Measurements from ENCODE around the gene CLK2. TPM values are rescaled to one million over a fixed set of nuclear protein-coding genes. Genes with fewer than 3 reads are reported as not detected.

CLK2 gene
- total and polyA plus RNA-seq, 2 of the 13 experiments (the other 11 are each of a cell fraction or from before 2014, with no cell fraction given): 20.1 to 73.5 TPM

- TF ChIP-seq ZNF333 (CRISPR knock-in tag; IDR thresholded peaks at IDR 0.05; ENCODE audit: borderline replicate concordance): no peak
- peak; percentile 75 for TF ChIP-seq GABPB1 (CRISPR knock-in tag; IDR thresholded peaks at IDR 0.05)
- TF ChIP-seq HNRNPK (IDR thresholded peaks at IDR 0.05; ENCODE audit: low read depth, low read length, poor library complexity, severe bottlenecking): no peak
- peak; percentile 52; the same call in 1 of the 2 replicates for TF ChIP-seq MXD3 (CRISPR knock-in tag; IDR thresholded peaks at IDR 0.05)
- TF ChIP-seq SOX13 (IDR thresholded peaks at IDR 0.05): no peak
- TF ChIP-seq SOX13 (CRISPR knock-in tag; conservative IDR thresholded peaks at IDR 0.05 in 1 of 2, IDR thresholded peaks at IDR 0.05 in 1 of 2): no peak
- TF ChIP-seq ZNF616 (CRISPR knock-in tag; IDR thresholded peaks at IDR 0.05; ENCODE audit: low read depth): no peak
- no peak for TF ChIP-seq ZBTB49 (CRISPR knock-in tag; IDR thresholded peaks at IDR 0.05; ENCODE audit: borderline replicate concordance)
- no peak for TF ChIP-seq GFI1 (CRISPR knock-in tag; IDR thresholded peaks at IDR 0.05; ENCODE audit: borderline replicate concordance)
- peak; percentile 56; the same call in 1 of the 3 replicates for TF ChIP-seq MXI1 (IDR thresholded peaks at IDR 0.05; ENCODE audit: borderline replicate concordance, low read depth, low read length)
- no peak for TF ChIP-seq ETS1 (CRISPR knock-in tag; IDR thresholded peaks at IDR 0.05)
- TF ChIP-seq ZFP91 (CRISPR knock-in tag; IDR thresholded peaks at IDR 0.05; ENCODE audit: borderline replicate concordance): peak; percentile 20; the same call in 1 of the 2 replicates
- TF ChIP-seq ZNF781 (CRISPR knock-in tag; IDR thresholded peaks at IDR 0.05; ENCODE audit: borderline replicate concordance, not compliant biosample characterization): peak; percentile 78
- no peak for TF ChIP-seq TRAFD1 (CRISPR knock-in tag; IDR thresholded peaks at IDR 0.05; ENCODE audit: borderline replicate concordance)
- TF ChIP-seq ZNF343 (CRISPR knock-in tag; IDR thresholded peaks at IDR 0.05): no peak
- TF ChIP-seq ZNF614 (CRISPR knock-in tag; IDR thresholded peaks at IDR 0.05; ENCODE audit: borderline replicate concordance): peak; percentile 40; the same call in 1 of the 2 replicates
- TF ChIP-seq ZBTB38 (CRISPR knock-in tag; IDR thresholded peaks at IDR 0.05): peak; percentile 94
- peak; percentile 33; the same call in 1 of the 2 replicates for TF ChIP-seq MXD4 (CRISPR knock-in tag; IDR thresholded peaks at IDR 0.05)
- peak; percentile 20; the same call in 1 of the 2 replicates for TF ChIP-seq NCOR1 (IDR thresholded peaks at IDR 0.05; ENCODE audit: borderline replicate concordance, low read length)
- peak; percentile 73 for TF ChIP-seq ZFX (CRISPR knock-in tag; IDR thresholded peaks at IDR 0.05; ENCODE audit: low read depth)
- peak; percentile 70 for TF ChIP-seq THAP11 (CRISPR knock-in tag; IDR thresholded peaks at IDR 0.05)
Observed at GRCh38 chr1:155227261-155228095, 45.8 kb downstream of the CLK2 start (continued).

Measured in HepG2 (cell line).